Astrocyte of the spinal cord (primary cell): Measurements from ENCODE around the gene TENT5C.

ENCODE experiments used
- DNase-seq: peaks from one replicate; pipeline ENCODE4 v3.0.0; 2011; ENCODE audit warnings: low read depth, low spot score
- H3K4me3 ChIP-seq: 2 replicates; pipeline ENCODE4 v1.5.1; 2011; ENCODE audit warnings: low read depth, mild to moderate bottlenecking, low read length, moderate library complexity
- in situ Hi-C: cut with HindIII; loops from 2 replicates; pipeline ENCODE4 v1.10.0; 2017; ENCODE audit warnings: low sequenced_read_pairs
- TF ChIP-seq, protein P1 (sequence below): IDR thresholded peaks from 2 replicates; pipeline ENCODE4 v1.5.1; 2012; ENCODE audit warnings: low read depth, mild to moderate bottlenecking, low read length, inconsistent platforms

Gene TENT5C

DNA sequence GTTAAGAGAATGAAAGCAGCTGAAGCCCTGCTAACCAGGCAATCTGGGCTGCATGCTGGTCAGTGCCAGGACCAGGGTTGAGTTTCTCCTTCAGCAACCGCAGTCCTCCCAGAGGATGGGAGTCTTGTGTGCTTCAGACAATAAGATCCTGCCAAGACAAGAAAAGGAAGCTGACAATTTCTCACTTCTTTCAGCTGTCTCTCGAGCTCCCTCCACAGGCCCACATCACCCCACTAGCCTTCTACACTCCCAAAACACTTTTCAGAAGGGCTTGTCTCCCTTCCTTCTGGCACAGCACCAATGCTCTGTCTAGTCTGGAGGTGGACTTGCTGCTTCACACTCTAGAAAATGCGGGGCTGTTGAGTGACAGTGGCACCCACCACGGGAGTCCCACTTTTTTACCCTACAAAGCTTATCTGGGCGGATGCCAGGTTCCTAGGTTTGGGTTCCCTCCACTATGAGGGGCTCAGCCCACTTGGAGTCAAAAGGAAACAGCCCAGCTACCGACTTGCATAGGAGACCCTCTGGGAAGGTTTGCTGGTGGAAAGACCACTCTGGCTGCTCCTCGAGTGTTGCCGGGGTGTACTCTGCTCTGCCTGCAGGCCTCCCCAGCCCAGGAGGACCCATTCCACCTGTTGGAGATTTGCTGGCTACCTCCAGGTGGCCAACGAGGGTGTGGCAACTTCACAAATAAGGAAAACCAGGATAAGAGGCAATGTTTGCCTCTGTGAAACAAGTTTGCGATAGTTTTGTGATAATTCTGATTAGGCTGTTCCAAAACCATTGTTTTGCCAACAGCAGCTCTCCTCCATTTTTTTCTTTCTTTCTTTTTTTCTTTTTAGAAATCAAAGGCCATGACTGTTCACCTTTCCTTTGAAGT lies 68.9 kb downstream of the TENT5C start:
- TF ChIP-seq, protein P1, sequence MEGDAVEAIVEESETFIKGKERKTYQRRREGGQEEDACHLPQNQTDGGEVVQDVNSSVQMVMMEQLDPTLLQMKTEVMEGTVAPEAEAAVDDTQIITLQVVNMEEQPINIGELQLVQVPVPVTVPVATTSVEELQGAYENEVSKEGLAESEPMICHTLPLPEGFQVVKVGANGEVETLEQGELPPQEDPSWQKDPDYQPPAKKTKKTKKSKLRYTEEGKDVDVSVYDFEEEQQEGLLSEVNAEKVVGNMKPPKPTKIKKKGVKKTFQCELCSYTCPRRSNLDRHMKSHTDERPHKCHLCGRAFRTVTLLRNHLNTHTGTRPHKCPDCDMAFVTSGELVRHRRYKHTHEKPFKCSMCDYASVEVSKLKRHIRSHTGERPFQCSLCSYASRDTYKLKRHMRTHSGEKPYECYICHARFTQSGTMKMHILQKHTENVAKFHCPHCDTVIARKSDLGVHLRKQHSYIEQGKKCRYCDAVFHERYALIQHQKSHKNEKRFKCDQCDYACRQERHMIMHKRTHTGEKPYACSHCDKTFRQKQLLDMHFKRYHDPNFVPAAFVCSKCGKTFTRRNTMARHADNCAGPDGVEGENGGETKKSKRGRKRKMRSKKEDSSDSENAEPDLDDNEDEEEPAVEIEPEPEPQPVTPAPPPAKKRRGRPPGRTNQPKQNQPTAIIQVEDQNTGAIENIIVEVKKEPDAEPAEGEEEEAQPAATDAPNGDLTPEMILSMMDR: peak; percentile 29
- no peak overlapping the region for H3K4me3 ChIP-seq
- no peak for DNase-seq
- in situ Hi-C loops: no loop called here

DNA sequence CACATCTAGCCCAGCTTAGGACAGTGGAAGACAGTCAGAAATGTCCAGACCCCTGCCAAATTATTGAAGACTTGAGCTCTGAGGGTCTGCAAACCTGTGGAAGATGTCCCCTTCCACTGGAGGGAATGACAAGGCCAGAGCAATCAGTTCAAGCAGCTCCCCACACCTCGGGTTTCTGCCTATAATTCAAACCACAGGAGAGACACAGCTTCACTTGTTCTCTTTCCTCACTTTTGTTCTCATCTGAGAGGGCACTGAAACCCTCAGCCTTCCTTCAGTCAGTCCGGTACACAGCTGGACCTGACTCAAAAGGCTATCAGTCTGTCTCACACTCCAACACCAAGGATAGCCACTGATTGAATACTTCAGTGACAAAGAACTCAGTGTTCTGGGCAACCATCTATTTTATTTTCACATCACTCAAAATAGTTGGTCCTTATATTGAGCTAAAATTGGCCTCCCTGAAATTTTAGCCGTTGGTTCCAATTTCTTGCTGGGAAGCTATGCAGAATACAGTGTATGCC lies 70.1 kb downstream of the TENT5C start:
- in situ Hi-C loops: no loop called here
- H3K4me3 ChIP-seq: no peak overlapping the region
- DNase-seq: no peak
- TF ChIP-seq, protein P1: no peak

DNA sequence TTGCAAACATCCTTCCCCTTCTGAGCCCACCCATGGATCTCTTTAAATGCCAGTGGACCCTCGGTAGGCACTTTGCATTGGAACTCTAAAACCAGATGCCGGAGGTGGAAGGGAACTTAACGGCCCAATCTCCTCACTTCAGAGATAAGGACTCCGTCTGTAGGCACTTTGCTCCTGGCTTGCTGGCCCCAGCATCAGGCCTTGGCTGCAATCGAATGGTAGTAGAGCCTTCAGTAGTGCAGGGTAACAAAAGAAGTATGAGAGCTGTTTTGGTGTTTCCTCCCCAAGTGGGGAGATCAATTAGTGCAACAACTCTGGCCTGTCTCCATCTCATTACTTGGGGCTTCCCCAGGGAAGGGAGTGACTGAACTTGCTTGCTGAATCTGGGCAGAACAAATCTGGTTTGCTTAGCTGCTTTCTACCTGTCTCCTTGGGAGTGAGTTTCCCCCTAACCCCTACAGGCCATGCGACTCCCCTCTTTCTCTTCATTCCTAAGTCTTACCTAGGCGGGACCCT lies 70.8 kb downstream of the TENT5C start:
- TF ChIP-seq, protein P1: no peak
- DNase-seq: no peak
- in situ Hi-C loops: no loop called here
- H3K4me3 ChIP-seq: no peak overlapping the region
